ENCODE results near the gene VAV3. TPM values are rescaled to one million over a fixed set of nuclear protein-coding genes. Genes with fewer than 3 reads are reported as not detected.

VAV3 gene
- total and polyA plus RNA-seq, 10 of the 15 experiments (the other 5 are each of a cell fraction or from before 2014, with no cell fraction given), result 0.84 to 5.5 (median 3.4) TPM

- no peak for TF ChIP-seq ZBTB4 (CRISPR knock-in tag; IDR thresholded peaks at IDR 0.05)
- TF ChIP-seq ZBTB40 (IDR thresholded peaks at IDR 0.05; ENCODE audit: borderline replicate concordance), result no peak
- no peak for TF ChIP-seq SUPT20H (IDR thresholded peaks at IDR 0.05; ENCODE audit: borderline replicate concordance, control insufficient read depth, low read depth, low read length)
- TF ChIP-seq RB1 (IDR thresholded peaks at IDR 0.05; ENCODE audit: borderline replicate concordance), result no peak
- TF ChIP-seq NKRF (conservative IDR thresholded peaks at IDR 0.05), result no peak
- TF ChIP-seq SMAD5 (IDR thresholded peaks at IDR 0.05; ENCODE audit: low read depth), result no peak
- TF ChIP-seq NFIC (IDR thresholded peaks at IDR 0.05; ENCODE audit: low read depth, low read length), result no peak
- TF ChIP-seq ASH2L (IDR thresholded peaks at IDR 0.05; ENCODE audit: borderline replicate concordance, low read depth), result no peak
- no peak for TF ChIP-seq CHD4 (IDR thresholded peaks at IDR 0.05)
- no peak for TF ChIP-seq BCLAF1 (IDR thresholded peaks at IDR 0.05)
- TF ChIP-seq ATF7 (IDR thresholded peaks at IDR 0.05; ENCODE audit: low read depth), result peak; percentile 45
- no peak for TF ChIP-seq IRF3 (IDR thresholded peaks at IDR 0.05)
- TF ChIP-seq EED (IDR thresholded peaks at IDR 0.05; ENCODE audit: low read depth), result no peak
These were observed 415.7 kb downstream of the VAV3 start (continued) for GRCh38 chr1:107549152-107549810.

Data from GM12878 (cell line).